Neutrophil (primary cell): Measurements from ENCODE around the gene FKBP14.
"Not testable (repeated sequence)": the region's sequence is repeated elsewhere in the genome, so short reads cannot be mapped to it uniquely, and the experiment has no call there.

ENCODE experiments used
- H3K27ac ChIP-seq: fragments of 200-600 bp; sonication (generic); 2 replicates; pipeline ENCODE4 v1.5.1; 2016; ENCODE audit warnings: mild to moderate bottlenecking, moderate library complexity
- H3K27me3 ChIP-seq: fragments of 200-600 bp; sonication (generic); 2 replicates; pipeline ENCODE4 v1.6.0; 2016; ENCODE audit warnings: mild to moderate bottlenecking
- H3K36me3 ChIP-seq: fragments of 200-600 bp; sonication (generic); 2 replicates; pipeline ENCODE4 v1.5.1; 2017
- H3K4me1 ChIP-seq, 2 experiments: fragments of 200-600 bp in 1 of 2; sonication (generic) in 1 of 2; 1 replicate in 1 of 2; 2 replicates in 1 of 2; pipeline versions ENCODE4 v1.5.1 to v1.6.1; 2013 to 2016; ENCODE audit warnings: low read depth in 1 of 2, low read length in 1 of 2, mild to moderate bottlenecking in 1 of 2, moderate library complexity in 1 of 2; ENCODE audit not compliant: control insufficient read depth in 1 of 2, insufficient read depth in 1 of 2
- H3K4me3 ChIP-seq, 2 experiments: fragments of 200-600 bp in 1 of 2; sonication (generic) in 1 of 2; 1 replicate in 1 of 2; 2 replicates in 1 of 2; pipeline ENCODE4 v1.5.1; 2013 to 2016; ENCODE audit warnings: low read depth in 1 of 2, low read length in 1 of 2, mild to moderate bottlenecking in 1 of 2, moderate library complexity in 1 of 2
- H3K9me3 ChIP-seq: fragments of 200-600 bp; sonication (generic); 2 replicates; pipeline ENCODE4 v1.5.1; 2016
- CTCF ChIP-seq: fragments of 200-600 bp; sonication (generic); IDR thresholded peaks from 2 replicates; pipeline ENCODE4 v1.5.1; 2016; ENCODE audit warnings: antibody characterized with exemption

FKBP14 gene

GRCh38 chr7:30068117-30068516 is 41.6 kb upstream of the FKBP14 start:
- no peaks in the 10 kb centered on the region for H3K4me1 ChIP-seq
- H3K36me3 ChIP-seq, result no peaks in the 10 kb centered on the region
- H3K4me3 ChIP-seq, result no peak overlapping the region
- H3K27me3 ChIP-seq, result no peaks in the 10 kb centered on the region
- no peaks in the 10 kb centered on the region for H3K9me3 ChIP-seq
- H3K27ac ChIP-seq, result no peak overlapping the region
- TF ChIP-seq CTCF, result no peak

- TF ChIP-seq CTCF, result no peak
- Histone ChIP-seq H3K36me3 (no peaks in the 10 kb centered on the region), H3K27ac (no peak overlapping the region), H3K9me3 (no peaks in the 10 kb centered on the region), H3K27me3 (no peaks in the 10 kb centered on the region), H3K4me3 (no peak overlapping the region), H3K4me1 (no peaks in the 10 kb centered on the region)
These were observed 40.2 kb upstream of the FKBP14 start for GRCh38 chr7:30066687-30067086.

GRCh38 chr7:30065746-30066145 is 39.2 kb upstream of the FKBP14 start:
- Histone ChIP-seq H3K4me1 (no peaks in the 10 kb centered on the region), H3K4me3 (no peak overlapping the region)
- no peak for TF ChIP-seq CTCF

GRCh38 chr7:30062587-30062986 is 36.1 kb upstream of the FKBP14 start:
- H3K36me3 ChIP-seq, result no peaks in the 10 kb centered on the region
- no peak overlapping the region for H3K27ac ChIP-seq
- TF ChIP-seq CTCF, result no peak
- H3K27me3 ChIP-seq, result no peaks in the 10 kb centered on the region
- no peaks in the 10 kb centered on the region for H3K4me1 ChIP-seq
- H3K9me3 ChIP-seq, result no peaks in the 10 kb centered on the region
- H3K4me3 ChIP-seq, result no peak overlapping the region

More at GRCh38 chr7:30065746-30066145, 39.2 kb upstream of the FKBP14 start:
- no peak overlapping the region for H3K27ac ChIP-seq
- H3K27me3 ChIP-seq, result no peaks in the 10 kb centered on the region
- no peaks in the 10 kb centered on the region for H3K9me3 ChIP-seq
- no peaks in the 10 kb centered on the region for H3K36me3 ChIP-seq

GRCh38 chr7:30061786-30062185 is 35.3 kb upstream of the FKBP14 start:
- H3K36me3 ChIP-seq, H3K4me3 ChIP-seq, H3K9me3 ChIP-seq, H3K4me1 ChIP-seq, H3K27ac ChIP-seq, H3K27me3 ChIP-seq: not testable (repeated sequence)

- Histone ChIP-seq H3K4me3 (no peak overlapping the region), H3K27me3 (no peaks in the 10 kb centered on the region), H3K4me1 (no peaks in the 10 kb centered on the region), H3K9me3 (no peaks in the 10 kb centered on the region), H3K36me3 (no peaks in the 10 kb centered on the region), H3K27ac (no peak overlapping the region)
- TF ChIP-seq CTCF, result no peak
These were observed 31.2 kb upstream of the FKBP14 start for GRCh38 chr7:30057741-30058140.
